Measurements from ENCODE around the gene KRT33A. TPM values are rescaled to one million over a fixed set of nuclear protein-coding genes. Genes with fewer than 3 reads are reported as not detected.
A peak's percentile ranks its signal among the peaks of the same experiment; 100 is the strongest.

The KRT33A gene
- total RNA-seq, 1 donor from 2014 or later, result not detected

DNA sequence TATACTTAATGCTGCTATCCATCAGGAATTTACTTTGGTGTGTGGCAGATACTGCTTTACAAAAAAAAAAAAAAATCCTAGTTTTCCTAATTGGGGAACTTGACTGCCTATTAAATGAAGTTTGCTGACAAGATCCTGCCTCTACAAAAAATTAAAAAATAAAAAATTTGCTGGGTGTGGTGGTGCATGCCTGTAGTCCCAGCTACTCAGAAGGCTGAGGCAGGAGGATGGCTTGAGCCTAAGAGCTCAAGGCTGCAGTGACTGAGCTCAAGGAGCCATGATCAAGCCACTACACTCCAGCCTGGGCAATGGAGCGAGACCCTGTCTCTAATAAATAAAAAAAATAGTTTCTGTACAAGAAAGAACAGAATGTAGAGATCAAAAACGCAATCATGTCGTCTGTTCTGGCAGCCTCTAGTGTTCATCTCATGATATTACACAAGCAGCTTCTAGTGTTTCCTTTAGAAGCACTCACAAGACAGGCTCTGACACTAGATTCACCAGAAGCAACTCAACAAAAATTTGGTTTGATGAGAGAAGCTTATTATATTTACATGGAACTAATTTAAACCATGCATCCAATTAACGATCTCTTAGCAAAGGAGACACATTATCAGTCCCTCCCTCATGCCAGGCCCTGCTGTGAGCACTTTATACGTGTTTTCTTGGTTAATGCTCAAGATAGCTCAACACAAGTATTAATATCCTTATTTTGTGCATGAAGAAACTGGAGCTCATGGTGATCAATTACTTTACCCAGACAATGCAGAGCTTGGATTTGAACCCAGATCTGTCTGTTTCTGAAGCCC lies 28.3 kb downstream of the KRT33A start:
- Mint-ChIP-seq H3K36me3 (ENCODE audit: low read depth, unreplicated experiment) (peaks cover 3% of the 10 kb centered on the region), H3K4me3 (ENCODE audit: unreplicated experiment) (no peak overlapping the region), H3K9me3 (ENCODE audit: unreplicated experiment) (no peaks in the 10 kb centered on the region), H3K27me3 (ENCODE audit: unreplicated experiment) (peaks cover 1% of the 10 kb centered on the region), H3K4me1 (ENCODE audit: unreplicated experiment) (no peaks in the 10 kb centered on the region), H3K27ac (ENCODE audit: unreplicated experiment) (no peak overlapping the region)
- DNase-seq (ENCODE audit: low spot score), result no peak
- TF ChIP-seq, protein P1, sequence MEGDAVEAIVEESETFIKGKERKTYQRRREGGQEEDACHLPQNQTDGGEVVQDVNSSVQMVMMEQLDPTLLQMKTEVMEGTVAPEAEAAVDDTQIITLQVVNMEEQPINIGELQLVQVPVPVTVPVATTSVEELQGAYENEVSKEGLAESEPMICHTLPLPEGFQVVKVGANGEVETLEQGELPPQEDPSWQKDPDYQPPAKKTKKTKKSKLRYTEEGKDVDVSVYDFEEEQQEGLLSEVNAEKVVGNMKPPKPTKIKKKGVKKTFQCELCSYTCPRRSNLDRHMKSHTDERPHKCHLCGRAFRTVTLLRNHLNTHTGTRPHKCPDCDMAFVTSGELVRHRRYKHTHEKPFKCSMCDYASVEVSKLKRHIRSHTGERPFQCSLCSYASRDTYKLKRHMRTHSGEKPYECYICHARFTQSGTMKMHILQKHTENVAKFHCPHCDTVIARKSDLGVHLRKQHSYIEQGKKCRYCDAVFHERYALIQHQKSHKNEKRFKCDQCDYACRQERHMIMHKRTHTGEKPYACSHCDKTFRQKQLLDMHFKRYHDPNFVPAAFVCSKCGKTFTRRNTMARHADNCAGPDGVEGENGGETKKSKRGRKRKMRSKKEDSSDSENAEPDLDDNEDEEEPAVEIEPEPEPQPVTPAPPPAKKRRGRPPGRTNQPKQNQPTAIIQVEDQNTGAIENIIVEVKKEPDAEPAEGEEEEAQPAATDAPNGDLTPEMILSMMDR (IDR thresholded peaks at IDR 0.05; ENCODE audit: unreplicated experiment), result peak; percentile 86

DNA sequence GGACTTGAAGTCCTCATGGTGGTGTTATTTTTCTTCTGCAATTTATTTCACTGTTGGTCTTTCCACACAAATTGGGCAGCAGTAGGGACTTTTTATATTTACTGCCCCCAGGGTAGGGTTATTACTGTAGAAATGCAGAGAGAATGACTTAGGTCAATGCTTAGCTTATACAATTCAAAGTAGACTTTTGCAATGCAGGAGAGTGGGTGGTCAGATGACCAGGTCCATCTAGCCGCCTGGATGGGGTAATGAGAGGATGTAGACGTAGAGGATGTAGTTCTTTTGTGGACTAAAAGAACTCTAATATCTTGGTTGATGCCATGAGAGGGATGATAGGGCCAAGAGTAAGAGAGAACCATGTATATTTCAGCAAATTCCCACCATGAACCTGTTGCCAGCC lies 32.4 kb downstream of the KRT33A start:
- no peak for DNase-seq (ENCODE audit: low spot score)
- Mint-ChIP-seq H3K27me3 (ENCODE audit: unreplicated experiment) (no peaks in the 10 kb centered on the region), H3K4me3 (ENCODE audit: unreplicated experiment) (no peak overlapping the region), H3K9me3 (ENCODE audit: unreplicated experiment) (no peaks in the 10 kb centered on the region), H3K36me3 (ENCODE audit: low read depth, unreplicated experiment) (peaks cover 3% of the 10 kb centered on the region), H3K27ac (ENCODE audit: unreplicated experiment) (no peak overlapping the region), H3K4me1 (ENCODE audit: unreplicated experiment) (no peaks in the 10 kb centered on the region)
- TF ChIP-seq, protein P1 (IDR thresholded peaks at IDR 0.05; ENCODE audit: unreplicated experiment), result no peak

DNA sequence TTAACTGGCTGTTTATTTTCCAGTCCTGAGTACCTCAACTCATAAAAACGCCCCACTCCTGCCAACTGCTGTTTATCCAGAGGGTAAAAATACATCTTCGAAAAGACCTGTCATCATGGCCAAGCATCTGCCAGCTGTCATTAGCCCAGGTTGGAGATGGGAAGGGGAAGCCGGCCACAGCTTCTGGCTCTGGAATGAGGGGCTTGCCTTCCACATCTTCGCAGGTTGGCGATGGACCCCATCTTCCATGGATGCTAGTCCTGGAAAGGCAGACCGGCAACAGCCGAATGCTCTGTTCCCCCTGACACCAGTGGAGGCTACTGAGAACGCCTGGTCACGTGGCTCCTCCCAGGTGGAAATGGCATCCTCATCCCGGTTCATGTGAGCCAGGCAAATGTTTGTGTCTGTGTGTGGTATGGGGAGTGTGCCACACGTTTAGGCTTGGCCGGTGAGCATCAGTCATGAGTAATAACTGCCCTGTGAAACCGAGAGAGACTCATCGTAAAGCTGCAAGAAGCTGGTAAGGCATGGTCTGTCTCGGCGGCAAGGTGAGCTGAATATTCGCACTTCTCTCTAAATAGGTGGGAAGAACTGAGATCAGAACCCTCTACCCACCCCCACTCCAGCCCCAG lies 34.7 kb downstream of the KRT33A start:
- TF ChIP-seq, protein P1 (IDR thresholded peaks at IDR 0.05; ENCODE audit: unreplicated experiment), result no peak
- Mint-ChIP-seq H3K4me1 (ENCODE audit: unreplicated experiment) (no peaks in the 10 kb centered on the region), H3K27me3 (ENCODE audit: unreplicated experiment) (no peaks in the 10 kb centered on the region), H3K4me3 (ENCODE audit: unreplicated experiment) (no peak overlapping the region), H3K9me3 (ENCODE audit: unreplicated experiment) (no peaks in the 10 kb centered on the region), H3K27ac (ENCODE audit: unreplicated experiment) (no peak overlapping the region), H3K36me3 (ENCODE audit: low read depth, unreplicated experiment) (no peaks in the 10 kb centered on the region)
- DNase-seq (ENCODE audit: low spot score), result no peak

DNA sequence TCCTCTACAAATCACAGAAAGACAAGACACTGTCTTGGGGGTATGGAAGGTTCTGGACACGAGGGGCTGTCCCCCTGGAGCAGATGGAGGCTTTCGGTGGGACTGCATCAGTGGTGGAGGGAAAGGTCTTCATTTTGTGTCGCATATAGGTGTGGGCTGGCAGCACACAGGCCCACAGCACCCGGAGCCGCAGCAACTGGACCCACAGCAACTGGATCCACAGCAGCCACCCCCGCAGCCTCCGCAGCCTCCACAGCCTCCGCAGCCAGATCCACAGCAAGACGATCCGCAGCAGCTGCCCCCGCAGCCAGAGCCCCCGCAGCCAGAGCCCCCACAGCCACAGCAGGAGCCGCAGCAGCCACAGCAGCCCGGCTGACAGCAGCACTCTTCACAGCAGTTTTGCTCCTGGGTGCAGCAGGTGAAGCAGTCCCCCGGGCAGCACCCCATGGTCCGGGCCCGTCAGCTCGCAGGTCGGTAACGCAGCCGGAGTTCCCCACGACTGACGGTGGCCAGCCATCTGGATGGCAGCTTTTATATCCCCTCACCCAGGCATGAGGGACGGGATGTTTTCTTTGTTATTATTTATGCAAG lies 35.3 kb downstream of the KRT33A start, which contains the start of gene KRTAP17-1:
Gene KRTAP17-1 (minus strand): TSS at position 507 of the 591 bp plus-strand sequence. CDS start 60 bp downstream, at position 447.
- H3K4me3 Mint-ChIP-seq (ENCODE audit: unreplicated experiment), result no peak within 1 kb of the TSS
- H3K4me1 Mint-ChIP-seq (ENCODE audit: unreplicated experiment), result no peaks in the 10 kb centered on the region
- H3K9me3 Mint-ChIP-seq (ENCODE audit: unreplicated experiment), result no peaks in the 10 kb centered on the region
- no peaks in the 10 kb centered on the region for H3K27me3 Mint-ChIP-seq (ENCODE audit: unreplicated experiment)
- no peak for DNase-seq (ENCODE audit: low spot score)
- no peak within 1 kb of the TSS for H3K27ac Mint-ChIP-seq (ENCODE audit: unreplicated experiment)
- TF ChIP-seq, protein P1 (IDR thresholded peaks at IDR 0.05; ENCODE audit: unreplicated experiment), result no peak
- H3K36me3 Mint-ChIP-seq (ENCODE audit: low read depth, unreplicated experiment), result no peaks in the 10 kb centered on the region

All from endothelial cell (in vitro differentiated cells).